IPS DF 4.7 (cell line): ENCODE measurements around the gene KCNMA1.
"Not testable (repeated sequence)": the region's sequence is repeated elsewhere in the genome, so short reads cannot be mapped to it uniquely, and the experiment has no call there.

Source experiments
- DNase-seq: peaks from one replicate; pipeline ENCODE4 v3.0.0-alpha.2; 2013; ENCODE audit warnings: low spot score; ENCODE audit errors: extremely low read depth

Gene KCNMA1

DNA sequence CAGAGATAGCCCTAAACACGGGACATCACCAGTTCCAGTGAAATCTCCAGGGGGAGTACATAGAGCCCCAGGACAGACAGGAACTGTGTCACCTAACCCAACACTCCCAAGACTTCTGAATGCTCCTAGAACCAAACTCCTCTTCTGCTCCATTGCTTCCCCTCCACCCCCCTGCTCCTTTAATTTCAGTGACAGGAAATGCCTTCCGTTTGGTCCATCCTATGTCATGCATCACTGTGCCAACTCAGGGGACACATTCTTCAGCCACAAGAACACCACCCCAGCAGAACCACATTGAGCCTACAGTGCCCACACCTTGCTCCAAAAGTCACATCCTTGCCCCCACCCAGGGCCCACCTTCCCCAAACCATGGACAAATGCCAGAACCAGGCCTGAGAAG, 100.5 kb downstream of the KCNMA1 start:
- DNase-seq: no peak

DNA sequence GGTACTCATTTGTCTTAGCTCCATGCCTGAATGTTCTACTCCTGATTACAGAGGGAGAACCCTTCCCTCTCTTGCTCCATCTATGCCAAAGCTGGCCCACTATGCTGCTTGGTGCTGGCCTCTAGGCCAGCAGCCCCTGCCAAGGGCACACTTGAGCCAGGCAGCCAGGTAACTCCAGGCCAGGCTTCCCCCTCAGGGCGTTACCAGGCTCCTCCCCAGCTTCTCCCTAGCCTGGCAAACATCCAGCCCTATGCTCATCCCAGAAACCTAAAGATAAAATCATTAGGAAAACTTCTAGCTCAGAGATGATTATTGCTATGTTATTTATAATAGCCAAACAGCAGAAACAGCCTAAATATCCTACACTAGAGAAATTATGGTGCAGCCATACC, 103.7 kb downstream of the KCNMA1 start:
- DNase-seq: no peak

DNA sequence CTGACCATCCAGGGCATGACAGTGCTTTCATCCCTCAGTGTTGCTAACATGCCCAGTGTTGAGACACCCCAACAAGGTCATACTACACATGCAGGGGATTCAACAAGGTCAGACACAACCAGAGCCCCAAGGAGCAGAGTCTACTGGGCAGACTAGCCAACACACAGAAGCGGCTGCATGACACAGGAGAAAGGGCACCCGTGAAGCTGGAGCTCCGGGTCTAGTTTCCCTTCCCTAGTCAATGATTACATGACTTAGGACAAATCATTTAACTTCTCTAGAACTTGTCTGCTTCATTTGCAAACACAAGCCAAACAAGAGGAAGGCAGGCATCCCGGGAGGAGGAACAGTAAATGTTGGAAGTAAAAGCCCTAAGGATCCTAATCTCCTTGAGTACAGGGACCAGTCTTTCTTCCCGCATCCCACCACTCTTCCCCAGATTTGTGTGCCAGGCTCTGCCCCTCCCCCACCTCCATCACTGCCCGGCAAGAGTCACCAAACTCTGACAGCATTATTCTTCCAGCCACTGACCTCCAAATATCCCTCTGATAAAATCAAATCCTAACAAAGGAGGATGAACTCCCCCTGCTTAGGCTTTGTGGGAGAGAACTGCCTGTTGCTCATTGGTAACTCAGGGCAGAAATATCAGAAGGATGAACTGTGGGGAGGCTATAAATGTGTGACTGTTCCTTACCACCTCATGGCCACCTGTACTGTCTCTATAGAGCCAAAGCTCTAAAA, 104.3 kb downstream of the KCNMA1 start:
- DNase-seq: no peak

DNA sequence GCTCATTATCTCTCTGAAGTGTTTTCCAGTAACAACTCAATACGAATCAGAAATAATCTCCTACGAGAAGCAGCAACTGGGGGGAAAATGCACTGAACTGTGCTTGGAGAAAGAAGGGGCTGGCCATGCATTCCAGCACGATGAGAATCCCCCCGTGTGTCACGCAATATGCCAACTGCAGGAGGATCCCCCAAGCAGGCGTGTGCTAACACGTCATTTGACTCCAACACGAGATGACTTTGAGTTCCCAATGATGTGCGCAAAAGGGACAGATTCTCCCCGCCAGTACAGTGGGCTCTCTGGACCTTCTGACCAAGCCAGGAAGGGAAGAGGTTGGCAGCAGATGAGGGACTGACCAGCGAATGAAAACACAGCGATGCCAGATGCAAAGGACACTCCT, 105.5 kb downstream of the KCNMA1 start:
- DNase-seq: no peak

DNA sequence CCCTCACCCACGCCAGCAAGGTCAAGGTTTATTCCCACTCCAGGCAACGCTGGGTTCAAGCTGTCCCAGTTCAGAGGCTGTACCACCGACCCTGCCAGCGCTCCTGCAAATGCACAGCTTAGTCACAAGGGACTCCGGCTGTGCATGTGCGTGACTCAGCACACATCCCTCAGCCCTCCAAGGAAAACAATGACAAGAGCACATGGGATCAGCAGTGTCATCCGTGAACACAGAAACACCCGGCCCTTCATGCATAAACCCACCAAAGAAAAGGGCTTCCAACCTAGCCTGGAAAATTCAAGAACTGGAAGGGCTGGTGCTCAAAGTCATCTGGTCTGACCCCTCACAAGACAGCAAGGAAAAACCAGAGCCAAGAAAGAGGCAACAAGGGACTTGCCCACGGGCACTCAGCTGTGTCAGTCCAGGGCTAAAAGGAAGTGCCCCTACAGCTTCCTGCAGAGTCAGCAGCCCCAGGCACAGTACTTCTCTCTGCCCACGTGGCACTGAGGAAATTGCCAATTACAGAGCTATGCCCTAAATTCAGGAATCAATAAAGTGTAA, 106.1 kb downstream of the KCNMA1 start:
- DNase-seq: no peak

DNA sequence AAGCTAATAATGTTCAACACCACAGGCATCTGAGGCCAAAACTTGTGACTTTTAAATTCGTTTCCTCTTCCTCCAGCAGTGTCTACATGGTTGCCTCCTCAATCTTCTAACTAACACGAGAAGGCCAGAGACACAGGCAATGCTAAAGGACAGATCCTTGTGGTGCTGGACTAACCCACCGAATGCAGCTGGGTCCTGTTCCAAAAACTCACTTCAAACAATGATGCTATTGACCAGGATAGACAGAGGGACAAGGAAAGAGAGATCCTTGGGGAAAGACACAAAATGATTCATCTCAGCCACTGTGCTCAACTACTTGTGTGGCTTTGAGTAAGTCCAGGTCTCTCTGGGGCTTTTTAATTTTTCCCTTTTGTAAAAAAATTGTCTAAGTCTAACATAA, 107.6 kb downstream of the KCNMA1 start:
- DNase-seq: no peak

DNA sequence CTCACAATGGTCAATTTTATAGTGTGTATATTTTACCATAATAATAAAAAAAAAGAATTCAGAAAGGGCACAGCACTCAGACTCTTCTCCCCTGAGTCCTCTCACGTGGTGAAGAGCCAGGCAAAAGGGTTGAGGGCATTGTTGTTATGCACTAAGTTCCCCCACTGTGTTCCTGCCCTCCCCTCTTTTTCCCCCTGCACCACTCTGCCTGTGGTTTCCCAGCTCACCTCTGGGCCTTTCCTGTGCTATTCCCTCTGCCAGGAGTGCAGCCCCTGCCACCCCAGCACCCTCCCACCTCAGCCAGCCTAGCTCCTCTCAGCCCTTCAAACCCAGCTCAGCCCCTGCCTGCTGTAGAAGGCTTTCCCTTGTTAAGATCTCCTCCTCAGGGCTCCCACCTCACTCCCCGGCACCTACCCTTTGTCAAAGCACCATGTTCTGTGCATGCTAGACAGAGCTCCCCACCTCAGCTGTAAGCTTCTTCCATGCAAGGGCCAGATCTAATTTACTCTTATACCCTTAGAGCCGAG, 108.5 kb downstream of the KCNMA1 start:
- no peak for DNase-seq

DNA sequence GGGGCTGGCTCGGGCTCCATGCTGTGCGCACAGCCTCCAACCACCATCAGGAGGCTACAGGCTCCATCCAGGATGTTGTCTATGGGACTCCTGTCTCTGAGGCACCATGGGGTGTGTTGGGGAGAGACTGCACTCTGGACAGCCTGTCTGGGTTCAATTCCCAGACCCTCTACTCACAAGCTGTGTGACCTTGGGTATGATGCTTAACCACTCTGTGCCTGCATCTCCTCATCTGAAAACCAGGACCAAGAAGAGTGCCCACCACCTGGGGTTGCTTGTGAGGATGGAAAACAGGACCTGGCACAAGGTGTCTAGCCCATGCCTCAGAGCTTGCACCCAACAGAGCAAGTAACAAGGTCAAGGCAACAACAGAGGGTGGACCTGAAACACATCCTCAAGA, 109.8 kb downstream of the KCNMA1 start:
- no peak for DNase-seq

DNA sequence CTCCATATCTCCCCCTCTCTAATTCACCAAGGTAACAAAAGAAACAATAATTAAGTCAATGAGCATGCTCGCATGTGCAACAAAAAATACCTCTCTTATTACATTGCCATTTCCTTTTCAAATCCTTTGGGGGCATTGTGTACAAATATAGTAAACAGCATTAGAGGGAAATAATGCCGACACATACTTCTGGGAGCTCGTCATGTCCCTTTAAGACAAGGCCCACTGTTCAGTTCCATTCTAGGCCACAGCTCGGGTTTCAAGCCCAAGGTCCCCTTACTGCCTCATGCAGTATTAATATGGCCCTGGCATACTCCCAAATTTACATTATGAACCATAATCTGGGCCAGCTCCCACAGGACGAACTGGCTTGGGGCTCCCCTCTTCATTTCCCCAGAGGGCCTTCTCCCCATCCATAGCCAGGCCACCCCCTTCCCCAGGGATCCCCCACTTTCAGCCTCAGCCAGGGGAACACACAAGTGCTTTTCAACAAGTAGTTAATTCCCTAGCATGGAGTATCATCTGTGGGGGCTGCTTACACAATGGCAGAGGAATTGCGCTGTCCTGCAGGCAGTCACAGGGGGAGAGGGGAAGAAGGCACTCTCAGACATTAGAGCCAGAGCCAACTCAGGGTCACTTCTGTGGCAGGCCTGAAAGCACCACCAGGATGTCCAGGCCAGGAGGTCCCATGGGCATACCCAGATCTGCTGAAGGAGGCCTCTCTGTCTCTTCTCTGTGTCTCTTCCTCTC, 110.6 kb downstream of the KCNMA1 start:
- DNase-seq: no peak

DNA sequence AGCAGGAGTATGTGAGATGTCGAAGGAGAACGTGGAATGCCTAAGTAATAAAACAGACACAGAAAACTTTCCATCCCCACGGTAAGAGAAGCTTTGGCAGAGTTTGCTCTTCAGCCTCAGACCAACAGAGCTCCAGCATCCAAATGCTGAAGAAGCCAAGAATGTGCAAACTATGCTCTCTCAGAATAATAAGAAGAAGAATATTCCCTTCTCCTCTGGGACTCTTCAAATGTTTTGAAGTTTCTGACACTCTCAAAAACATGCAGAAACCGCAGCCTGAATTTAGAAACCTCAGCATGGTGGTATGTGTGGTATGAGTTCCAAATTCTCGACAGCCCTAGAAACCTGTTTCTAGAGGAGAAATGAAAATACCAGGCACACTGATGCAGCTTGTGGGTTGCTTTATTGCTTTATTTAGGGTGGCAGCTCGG, 113.3 kb downstream of the KCNMA1 start:
- DNase-seq: no peak

DNA sequence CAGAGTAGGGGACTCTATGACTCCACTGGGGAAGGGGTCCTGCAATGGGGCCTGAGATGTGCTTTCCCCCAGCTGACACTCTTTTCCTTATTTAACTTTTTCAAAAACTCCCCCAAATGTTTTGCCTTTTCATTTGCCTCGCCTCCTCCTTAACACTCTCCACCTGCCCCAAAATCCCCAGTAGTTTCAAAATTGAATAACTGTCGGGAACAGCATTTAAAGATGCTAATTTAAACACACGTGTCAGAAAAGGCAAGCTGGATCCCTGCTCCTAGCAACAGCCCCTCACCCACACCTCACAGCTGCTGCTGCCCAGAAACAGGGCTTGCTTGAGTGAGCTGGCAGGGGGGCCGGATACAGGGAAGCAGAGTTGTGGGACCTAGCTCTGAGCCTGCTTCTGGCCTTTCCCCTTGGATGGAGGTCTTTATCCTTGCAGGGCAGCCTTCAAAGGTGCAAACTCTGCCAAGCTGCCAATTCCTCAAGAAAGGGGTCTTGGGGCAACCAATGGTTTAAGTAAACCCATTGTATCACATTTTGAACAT, 115.3 kb downstream of the KCNMA1 start:
- no peak for DNase-seq

DNA sequence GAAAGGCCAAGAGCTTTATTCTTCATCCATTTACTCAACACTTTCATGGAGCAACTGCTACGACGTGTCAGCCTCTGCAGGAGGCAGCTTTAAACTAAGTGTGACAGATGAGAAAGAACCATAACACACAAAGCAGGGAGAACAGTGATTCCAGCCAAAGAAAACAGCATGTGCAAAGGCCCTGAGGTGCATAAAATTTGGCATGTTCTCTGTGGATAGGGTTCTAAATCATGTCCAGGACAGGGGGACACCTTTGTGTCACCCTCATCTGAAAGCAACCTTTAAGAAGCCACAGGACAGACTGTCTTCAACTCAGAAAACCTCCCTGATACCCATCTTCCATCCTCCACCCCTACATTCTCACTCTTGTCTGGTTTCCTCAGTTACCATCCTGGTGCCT, 116.6 kb downstream of the KCNMA1 start:
- DNase-seq: no peak

DNA sequence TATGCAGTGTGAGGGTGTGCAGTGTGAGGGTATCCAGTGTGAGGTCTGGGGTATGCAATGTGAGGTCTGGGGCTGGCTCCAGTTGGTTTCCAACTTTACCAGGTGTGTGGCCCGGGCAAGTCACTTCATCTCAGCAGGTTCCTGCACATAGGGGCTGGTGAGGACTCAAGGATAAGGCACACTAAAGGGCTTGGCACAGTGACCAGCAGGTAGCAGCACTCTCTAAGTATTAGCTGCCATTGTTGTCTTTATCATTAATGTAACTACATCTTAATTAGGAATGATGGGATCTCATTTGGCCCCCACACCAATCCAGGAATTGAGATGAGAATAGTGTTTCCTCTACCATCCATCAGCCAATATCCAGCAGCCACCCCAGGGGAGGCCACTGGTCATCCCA, 117.3 kb downstream of the KCNMA1 start:
- DNase-seq: no peak

DNA sequence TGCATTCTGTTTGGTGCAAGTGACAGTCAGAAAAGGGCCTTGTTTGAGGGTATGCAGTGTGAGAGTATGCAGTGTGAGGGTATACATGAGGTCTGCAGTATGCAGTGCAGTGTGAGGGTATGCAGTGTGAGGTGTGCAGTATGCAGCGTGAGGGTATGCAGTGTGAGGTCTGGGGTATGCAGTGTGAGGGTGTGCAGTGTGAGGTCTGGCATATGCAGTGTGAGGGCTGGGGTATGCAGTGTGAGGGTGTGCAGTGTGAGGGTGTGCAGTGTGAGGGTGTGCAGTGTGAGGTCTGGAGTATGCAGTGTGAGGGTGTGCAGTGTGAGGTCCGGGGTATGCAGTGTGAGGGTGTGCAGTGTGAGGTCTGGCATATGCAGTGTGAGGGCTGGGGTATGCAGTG, 117.8 kb downstream of the KCNMA1 start:
- DNase-seq: not testable (repeated sequence)

DNA sequence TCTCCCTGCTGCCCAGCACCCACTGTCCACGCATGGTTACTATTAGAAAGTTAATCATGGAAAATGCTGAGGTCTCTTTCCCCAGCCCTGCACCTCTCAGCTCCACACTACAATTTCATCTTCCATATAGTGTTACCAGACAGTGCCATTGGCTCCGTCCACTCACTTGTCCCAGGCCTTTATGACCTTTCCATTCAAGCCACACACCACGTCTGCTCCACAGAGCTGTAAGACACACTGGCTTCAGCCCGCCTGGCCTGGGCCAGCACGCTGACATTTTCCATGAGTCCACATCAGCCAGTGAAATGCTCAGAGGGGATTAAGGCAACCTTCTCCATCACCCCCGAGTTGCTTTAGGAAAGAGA, 118.7 kb downstream of the KCNMA1 start:
- DNase-seq: no peak

DNA sequence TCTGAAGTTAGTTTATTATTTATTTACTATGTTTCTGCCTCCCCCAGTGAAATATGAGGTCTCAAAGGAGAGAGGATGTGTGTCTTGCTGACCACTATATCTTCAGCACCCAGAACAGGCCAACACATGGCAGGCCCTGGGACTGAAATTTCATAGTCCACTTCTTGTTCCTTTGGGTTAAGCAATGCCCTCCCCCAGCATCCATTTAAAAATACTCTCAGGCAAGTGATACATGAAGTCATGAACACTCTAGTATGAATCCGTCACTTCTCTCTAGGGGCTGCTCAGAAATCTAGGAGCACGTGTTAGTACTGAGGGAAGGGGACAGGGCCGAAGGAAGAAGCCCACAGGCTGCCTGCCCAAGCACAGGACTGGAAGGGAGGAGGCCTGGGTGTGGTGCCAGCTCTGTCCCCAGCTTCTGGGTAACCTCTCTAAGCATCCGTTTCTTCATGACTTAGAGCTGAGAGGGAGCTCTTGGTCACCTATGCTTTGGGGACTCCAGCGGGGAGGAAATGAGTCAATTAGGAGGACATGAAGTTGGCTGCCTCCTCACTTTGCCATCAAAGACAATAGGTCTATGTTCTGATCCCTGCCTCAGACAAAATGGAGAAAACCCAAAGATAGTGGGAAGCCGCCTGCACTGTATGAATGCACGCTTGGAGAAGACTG, 119.2 kb downstream of the KCNMA1 start:
- no peak for DNase-seq

DNA sequence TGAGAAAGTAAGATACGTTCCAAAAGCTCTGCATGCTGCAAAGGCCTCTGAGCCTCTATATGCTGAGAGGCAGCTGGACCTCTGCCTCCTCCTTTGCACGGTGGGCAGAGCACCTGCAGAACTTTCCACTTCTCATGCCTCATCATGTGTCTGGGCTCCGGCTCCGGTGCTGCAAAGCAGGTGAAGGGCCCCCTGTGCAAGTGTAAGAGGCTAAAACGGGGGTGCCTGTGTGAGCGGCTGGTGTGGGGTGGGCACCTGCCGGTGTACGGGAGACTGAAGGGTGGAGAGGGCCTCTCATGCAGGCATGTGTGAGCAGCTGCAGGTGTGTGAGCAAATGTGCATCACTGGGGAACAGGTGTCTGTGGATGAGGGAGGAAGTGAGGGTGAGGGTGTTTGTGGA, 121.0 kb downstream of the KCNMA1 start:
- DNase-seq: no peak

DNA sequence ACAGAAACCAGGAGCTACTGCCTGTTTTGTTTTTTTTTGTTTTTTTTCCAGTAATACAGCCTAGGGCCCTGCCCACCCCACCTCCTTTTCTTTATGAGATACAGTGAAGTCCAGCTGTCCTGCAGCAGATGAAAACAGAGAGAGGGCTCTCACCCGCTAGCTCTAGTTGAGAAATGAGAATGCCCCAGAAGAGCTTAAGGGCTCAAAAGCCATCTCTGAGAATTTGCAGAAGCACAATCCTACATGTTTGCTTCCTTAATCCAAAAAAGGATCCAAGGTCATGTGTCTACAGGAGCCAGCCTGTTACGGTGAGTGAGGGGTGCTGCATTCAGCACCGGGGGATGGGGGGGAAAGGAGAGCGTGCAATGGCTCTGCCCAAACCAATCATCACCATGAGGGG, 122.7 kb downstream of the KCNMA1 start:
- DNase-seq: no peak

DNA sequence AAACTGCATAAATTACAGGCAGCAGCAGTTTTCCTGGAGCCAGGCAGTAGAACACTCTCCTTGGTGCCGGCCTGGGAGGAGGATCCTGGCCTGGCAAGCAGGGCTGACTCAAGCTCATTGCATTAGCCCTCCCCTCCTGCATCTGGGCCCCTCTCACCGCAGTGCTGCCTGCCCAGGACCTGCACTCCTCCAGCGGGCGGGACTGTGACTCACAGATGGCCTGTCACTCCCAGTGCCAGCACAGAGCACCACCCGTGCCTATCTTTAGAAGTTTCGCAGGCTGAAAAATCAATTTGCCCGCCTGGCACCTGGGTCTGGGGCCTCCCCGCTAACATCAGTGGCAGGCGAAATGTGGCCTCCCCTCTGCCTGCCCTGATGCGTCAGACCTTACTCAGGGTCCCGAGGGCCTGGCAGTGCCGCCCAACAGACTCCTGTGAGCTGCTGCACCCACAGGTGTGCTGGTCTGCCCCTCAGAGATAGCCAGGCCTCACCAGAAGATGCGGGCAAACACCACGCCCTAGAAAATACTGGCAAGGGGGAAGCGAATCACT, 123.8 kb downstream of the KCNMA1 start:
- DNase-seq: no peak

DNA sequence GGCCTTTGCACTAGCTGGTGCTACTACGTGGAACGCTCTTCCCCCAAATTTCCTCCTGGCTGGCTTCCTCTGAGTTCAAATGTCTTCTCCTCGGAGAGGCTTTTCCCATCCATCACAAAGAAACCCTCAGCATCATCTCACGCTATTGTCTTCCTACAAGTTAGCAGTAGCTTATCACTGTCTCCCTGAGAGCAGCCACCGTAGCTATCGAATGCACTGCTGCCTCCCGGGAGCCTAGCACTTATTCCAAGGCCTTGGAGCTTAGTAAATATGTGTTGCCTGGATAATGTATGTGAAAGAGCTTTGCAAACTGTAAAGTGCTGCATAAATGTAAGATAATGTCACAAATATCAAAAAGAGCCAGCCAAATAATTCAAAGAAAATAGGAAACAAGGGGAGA, 124.4 kb downstream of the KCNMA1 start:
- DNase-seq: no peak

DNA sequence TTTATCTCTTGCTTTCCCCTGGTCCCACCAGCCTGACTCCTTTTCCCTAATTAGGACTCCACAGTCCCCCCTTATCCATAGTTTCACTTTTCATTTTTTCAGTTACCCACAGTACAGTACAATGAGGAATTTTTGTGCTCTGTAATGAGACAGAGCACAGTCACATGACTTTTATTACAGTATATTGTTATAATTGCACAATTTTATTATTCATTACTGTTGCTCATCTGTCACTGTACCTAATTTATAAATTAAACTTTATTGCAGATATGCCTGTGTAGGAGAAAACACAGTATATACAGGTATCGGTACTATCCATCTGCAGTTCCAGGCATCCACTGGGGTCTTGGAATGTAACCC, 125.4 kb downstream of the KCNMA1 start:
- DNase-seq: no peak
